ES-I3 (cell line): ENCODE data around the gene GLRX5.

Experiments used
- H3K36me3 ChIP-seq: 2 replicates; pipeline ENCODE4 v1.6.1; 2013; ENCODE audit warnings: mild to moderate bottlenecking, low read length, control low read depth, moderate library complexity; ENCODE audit not compliant: insufficient read depth
- H3K4me1 ChIP-seq: 2 replicates; pipeline ENCODE4 v1.6.1; 2013; ENCODE audit warnings: mild to moderate bottlenecking, control low read depth, low read length; ENCODE audit not compliant: insufficient read depth
- H3K9ac ChIP-seq: 2 replicates; pipeline ENCODE4 v1.6.1; 2013; ENCODE audit warnings: low read depth, mild to moderate bottlenecking, low read length, moderate library complexity
- H3K9me3 ChIP-seq: 2 replicates; pipeline ENCODE4 v1.6.1; 2013; ENCODE audit warnings: mild to moderate bottlenecking, low read length, moderate library complexity; ENCODE audit not compliant: control insufficient read depth, insufficient read depth

Gene GLRX5

GRCh38 chr14:95518045-95518751 lies 16.7 kb upstream of the GLRX5 start:
- Histone ChIP-seq H3K36me3 (no peaks in the 10 kb centered on the region), H3K9me3 (no peaks in the 10 kb centered on the region), H3K4me1 (peaks cover 15% of the 10 kb centered on the region; the same call in 1 of the 2 replicates), H3K9ac (no peak overlapping the region)

GRCh38 chr14:95519699-95520098 lies 15.2 kb upstream of the GLRX5 start:
- Histone ChIP-seq H3K36me3 (no peaks in the 10 kb centered on the region), H3K9ac (no peak overlapping the region), H3K4me1 (peaks cover 23% of the 10 kb centered on the region), H3K9me3 (no peaks in the 10 kb centered on the region)

- Histone ChIP-seq H3K9me3 (no peaks in the 10 kb centered on the region), H3K4me1 (peaks cover 19% of the 10 kb centered on the region), H3K9ac (no peak overlapping the region), H3K36me3 (no peaks in the 10 kb centered on the region)
These were observed 14.5 kb upstream of the GLRX5 start for GRCh38 chr14:95520346-95520745.

- H3K9me3 ChIP-seq, result no peaks in the 10 kb centered on the region
- H3K4me1 ChIP-seq, result peaks cover 13% of the 10 kb centered on the region
- no peaks in the 10 kb centered on the region for H3K36me3 ChIP-seq
- no peak overlapping the region for H3K9ac ChIP-seq
These were observed 13.8 kb upstream of the GLRX5 start for GRCh38 chr14:95521001-95521400.

- Histone ChIP-seq H3K36me3 (no peaks in the 10 kb centered on the region), H3K9ac (no peak overlapping the region), H3K4me1 (peaks cover 13% of the 10 kb centered on the region), H3K9me3 (no peaks in the 10 kb centered on the region)
These were observed 12.7 kb upstream of the GLRX5 start for GRCh38 chr14:95522116-95522515.

GRCh38 chr14:95522556-95522955 lies 12.3 kb upstream of the GLRX5 start:
- Histone ChIP-seq H3K36me3 (no peaks in the 10 kb centered on the region), H3K9me3 (no peaks in the 10 kb centered on the region), H3K9ac (no peak overlapping the region), H3K4me1 (peaks cover 13% of the 10 kb centered on the region)

- Histone ChIP-seq H3K9me3 (no peaks in the 10 kb centered on the region), H3K9ac (no peak overlapping the region), H3K4me1 (peaks cover 13% of the 10 kb centered on the region), H3K36me3 (no peaks in the 10 kb centered on the region)
These were observed 11.6 kb upstream of the GLRX5 start for GRCh38 chr14:95523051-95523814.

GRCh38 chr14:95523815-95524448 lies 10.9 kb upstream of the GLRX5 start:
- peaks cover 13% of the 10 kb centered on the region for H3K4me1 ChIP-seq
- H3K9ac ChIP-seq, result no peak overlapping the region
- no peaks in the 10 kb centered on the region for H3K9me3 ChIP-seq
- no peaks in the 10 kb centered on the region for H3K36me3 ChIP-seq

GRCh38 chr14:95524706-95525512 lies 9.9 kb upstream of the GLRX5 start:
- H3K4me1 ChIP-seq, result peaks cover 13% of the 10 kb centered on the region
- no peaks in the 10 kb centered on the region for H3K9me3 ChIP-seq
- H3K9ac ChIP-seq, result no peak overlapping the region
- H3K36me3 ChIP-seq, result no peaks in the 10 kb centered on the region

- Histone ChIP-seq H3K36me3 (no peaks in the 10 kb centered on the region), H3K9ac (no peak overlapping the region), H3K9me3 (no peaks in the 10 kb centered on the region), H3K4me1 (peaks cover 13% of the 10 kb centered on the region)
These were observed 8.9 kb upstream of the GLRX5 start for GRCh38 chr14:95525999-95526398.

GRCh38 chr14:95526483-95527386 lies 8.1 kb upstream of the GLRX5 start:
- Histone ChIP-seq H3K36me3 (peaks cover 2% of the 10 kb centered on the region), H3K4me1 (peaks cover 13% of the 10 kb centered on the region), H3K9ac (no peak overlapping the region), H3K9me3 (no peaks in the 10 kb centered on the region)

GRCh38 chr14:95527387-95528002 lies 7.4 kb upstream of the GLRX5 start:
- H3K9ac ChIP-seq, result no peak overlapping the region
- peaks cover 16% of the 10 kb centered on the region for H3K4me1 ChIP-seq
- H3K36me3 ChIP-seq, result peaks cover 5% of the 10 kb centered on the region
- H3K9me3 ChIP-seq, result no peaks in the 10 kb centered on the region

GRCh38 chr14:95529216-95529615 lies 5.6 kb upstream of the GLRX5 start:
- H3K36me3 ChIP-seq, result peaks cover 5% of the 10 kb centered on the region
- no peak overlapping the region for H3K9ac ChIP-seq
- no peaks in the 10 kb centered on the region for H3K9me3 ChIP-seq
- peaks cover 17% of the 10 kb centered on the region for H3K4me1 ChIP-seq
